Measurements from ENCODE around the gene TMEM86A.

TMEM86A gene

GRCh38 chr11:18706330-18707243 is 8.0 kb downstream of the TMEM86A start:
- H3K4me3 ChIP-seq (replicated peaks; ENCODE audit: insufficient read depth, low read length): no peak overlapping the region
- no peak for DNase-seq (ENCODE audit: low read depth in 1 of 2, low spot score in 1 of 2)
- no peak overlapping the region for H3K27ac ChIP-seq (replicated peaks)
- no peak for TF ChIP-seq SPI1 (IDR thresholded peaks at IDR 0.05; ENCODE audit: borderline replicate concordance, low read depth)
- no peak for TF ChIP-seq CTCF (IDR thresholded peaks at IDR 0.05; ENCODE audit: insufficient read depth, low read length)
- no peak for TF ChIP-seq REST (IDR thresholded peaks at IDR 0.05; ENCODE audit: insufficient replicate concordance, low read depth)
- TF ChIP-seq POLR2AphosphoS5 (IDR thresholded peaks at IDR 0.05; ENCODE audit: low read depth): no peak
- TF ChIP-seq GABPA (IDR thresholded peaks at IDR 0.05; ENCODE audit: low read depth): no peak
- H3K27me3 ChIP-seq (ENCODE audit: insufficient read depth, poor library complexity, severe bottlenecking): peaks cover 32% of the 10 kb centered on the region

- Histone ChIP-seq H3K27ac (replicated peaks) (no peak overlapping the region), H3K4me3 (replicated peaks; ENCODE audit: insufficient read depth, low read length) (no peak overlapping the region), H3K27me3 (ENCODE audit: insufficient read depth, poor library complexity, severe bottlenecking) (peaks cover 32% of the 10 kb centered on the region)
- no peak for TF ChIP-seq POLR2AphosphoS5 (IDR thresholded peaks at IDR 0.05; ENCODE audit: low read depth)
- no peak for TF ChIP-seq CTCF (IDR thresholded peaks at IDR 0.05; ENCODE audit: insufficient read depth, low read length)
- no peak for TF ChIP-seq SPI1 (IDR thresholded peaks at IDR 0.05; ENCODE audit: borderline replicate concordance, low read depth)
- TF ChIP-seq GABPA (IDR thresholded peaks at IDR 0.05; ENCODE audit: low read depth): no peak
- no peak for TF ChIP-seq REST (IDR thresholded peaks at IDR 0.05; ENCODE audit: insufficient replicate concordance, low read depth)
- no peak for DNase-seq (ENCODE audit: low read depth in 1 of 2, low spot score in 1 of 2)
These were observed 9.3 kb downstream of the TMEM86A start for GRCh38 chr11:18707811-18708340.

GRCh38 chr11:18709414-18709813 is 10.8 kb downstream of the TMEM86A start:
- no peak for DNase-seq (ENCODE audit: low read depth in 1 of 2, low spot score in 1 of 2)
- Histone ChIP-seq H3K4me3 (replicated peaks; ENCODE audit: insufficient read depth, low read length) (no peak overlapping the region), H3K27ac (replicated peaks) (no peak overlapping the region), H3K27me3 (ENCODE audit: insufficient read depth, poor library complexity, severe bottlenecking) (peaks cover 28% of the 10 kb centered on the region)
- TF ChIP-seq SPI1 (IDR thresholded peaks at IDR 0.05; ENCODE audit: borderline replicate concordance, low read depth): no peak
- no peak for TF ChIP-seq POLR2AphosphoS5 (IDR thresholded peaks at IDR 0.05; ENCODE audit: low read depth)
- no peak for TF ChIP-seq REST (IDR thresholded peaks at IDR 0.05; ENCODE audit: insufficient replicate concordance, low read depth)
- TF ChIP-seq CTCF (IDR thresholded peaks at IDR 0.05; ENCODE audit: insufficient read depth, low read length): no peak
- TF ChIP-seq GABPA (IDR thresholded peaks at IDR 0.05; ENCODE audit: low read depth): no peak
